ENCODE results near the gene SLC6A6. TPM values are rescaled to one million over a fixed set of nuclear protein-coding genes. Genes with fewer than 3 reads are reported as not detected.

Gene SLC6A6
- total RNA-seq, 1 donor from 2014 or later, result 32.9 TPM

GRCh38 chr3:14464141-14464465, 61.7 kb downstream of the SLC6A6 start:
- Histone ChIP-seq H2AFZ (replicated peaks) (no peak overlapping the region), H3K4me1 (peaks cover 18% of the 10 kb centered on the region), H4K20me1 (ENCODE audit: low read depth) (peaks cover 9% of the 10 kb centered on the region), H3K36me3 (no peaks in the 10 kb centered on the region), H3K4me2 (no peak overlapping the region), H3K9me3 (ENCODE audit: low read depth) (no peaks in the 10 kb centered on the region), H3K79me2 (ENCODE audit: low read depth) (no peaks in the 10 kb centered on the region), H3K27me3 (no peaks in the 10 kb centered on the region), H3K27ac (no peak overlapping the region), H3F3A (ENCODE audit: low read depth) (peaks cover 15% of the 10 kb centered on the region), H3K4me3 (no peak overlapping the region), H3K9ac (no peak overlapping the region)
- Mint-ChIP-seq H3K36me3 (peaks cover 6% of the 10 kb centered on the region), H3K27ac (no peak overlapping the region), H3K9me3 (no peaks in the 10 kb centered on the region), H3K4me3 (no peak overlapping the region), H3K27me3 (ENCODE audit: insufficient read depth, low read depth) (peaks cover 7% of the 10 kb centered on the region), H3K4me1 (peaks cover 23% of the 10 kb centered on the region)
- TF ChIP-seq CTCF (IDR thresholded peaks at IDR 0.05) (no peak), EZH2 (IDR thresholded peaks at IDR 0.05) (no peak), EZH2phosphoT487 (IDR thresholded peaks at IDR 0.05) (no peak)
- DNase-seq (ENCODE audit: low spot score), result no peak

GRCh38 chr3:14464521-14464920, 62.1 kb downstream of the SLC6A6 start:
- H3F3A ChIP-seq (ENCODE audit: low read depth), result peaks cover 15% of the 10 kb centered on the region
- Mint-ChIP-seq H3K9me3 (no peaks in the 10 kb centered on the region), H3K27me3 (ENCODE audit: insufficient read depth, low read depth) (peaks cover 7% of the 10 kb centered on the region), H3K36me3 (peaks cover 6% of the 10 kb centered on the region), H3K27ac (no peak overlapping the region), H3K4me3 (no peak overlapping the region), H3K4me1 (peaks cover 23% of the 10 kb centered on the region)
- H3K4me2 ChIP-seq, result no peak overlapping the region
- no peak for DNase-seq (ENCODE audit: low spot score)
- TF ChIP-seq EZH2 (IDR thresholded peaks at IDR 0.05) (no peak), CTCF (IDR thresholded peaks at IDR 0.05) (no peak), EZH2phosphoT487 (IDR thresholded peaks at IDR 0.05) (no peak)
- no peak overlapping the region for H3K27ac ChIP-seq
- peaks cover 18% of the 10 kb centered on the region for H3K4me1 ChIP-seq
- H3K27me3 ChIP-seq, result no peaks in the 10 kb centered on the region
- H3K9ac ChIP-seq, result no peak overlapping the region
- H3K79me2 ChIP-seq (ENCODE audit: low read depth), result no peaks in the 10 kb centered on the region
- H3K9me3 ChIP-seq (ENCODE audit: low read depth), result no peaks in the 10 kb centered on the region
- H4K20me1 ChIP-seq (ENCODE audit: low read depth), result peaks cover 9% of the 10 kb centered on the region
- no peaks in the 10 kb centered on the region for H3K36me3 ChIP-seq
- H2AFZ ChIP-seq (replicated peaks), result no peak overlapping the region
- no peak overlapping the region for H3K4me3 ChIP-seq

GRCh38 chr3:14465425-14465824, 63.0 kb downstream of the SLC6A6 start:
- peaks cover 1% of the 10 kb centered on the region for H3K36me3 Mint-ChIP-seq
- no peak overlapping the region for H2AFZ ChIP-seq (replicated peaks)
- no peaks in the 10 kb centered on the region for H3K9me3 Mint-ChIP-seq
- peaks cover 9% of the 10 kb centered on the region for H4K20me1 ChIP-seq (ENCODE audit: low read depth)
- DNase-seq (ENCODE audit: low spot score), result no peak
- H3K36me3 ChIP-seq, result no peaks in the 10 kb centered on the region
- H3K4me3 ChIP-seq, result no peak overlapping the region
- H3K4me1 ChIP-seq, result peaks cover 18% of the 10 kb centered on the region
- TF ChIP-seq CTCF (IDR thresholded peaks at IDR 0.05), result no peak
- TF ChIP-seq EZH2phosphoT487 (IDR thresholded peaks at IDR 0.05), result no peak
- TF ChIP-seq EZH2 (IDR thresholded peaks at IDR 0.05), result no peak
- H3K4me3 Mint-ChIP-seq, result no peak overlapping the region
- peaks cover 15% of the 10 kb centered on the region for H3F3A ChIP-seq (ENCODE audit: low read depth)
- H3K27ac ChIP-seq, result no peak overlapping the region
- H3K27ac Mint-ChIP-seq, result no peak overlapping the region
- H3K4me2 ChIP-seq, result no peak overlapping the region
- peaks cover 19% of the 10 kb centered on the region for H3K4me1 Mint-ChIP-seq
- H3K9me3 ChIP-seq (ENCODE audit: low read depth), result no peaks in the 10 kb centered on the region
- no peaks in the 10 kb centered on the region for H3K79me2 ChIP-seq (ENCODE audit: low read depth)
- H3K27me3 Mint-ChIP-seq (ENCODE audit: insufficient read depth, low read depth), result peaks cover 7% of the 10 kb centered on the region
- H3K27me3 ChIP-seq, result no peaks in the 10 kb centered on the region
- H3K9ac ChIP-seq, result no peak overlapping the region

Data from neural progenitor cell (in vitro differentiated cells).